ENCODE data around the gene CIDEB. TPM values are rescaled to one million over a fixed set of nuclear protein-coding genes. Genes with fewer than 3 reads are reported as not detected.
"Not testable (repeated sequence)": the region's sequence is repeated elsewhere in the genome, so short reads cannot be mapped to it uniquely, and the experiment has no call there.

CIDEB gene
- polyA plus RNA-seq (2013, experiment 1 of 4) = not detected
- polyA plus RNA-seq (2013, experiment 2 of 4) = not detected
- polyA plus RNA-seq (2013, experiment 3 of 4) = not detected
- not detected for polyA plus RNA-seq (2013, experiment 4 of 4)

DNA sequence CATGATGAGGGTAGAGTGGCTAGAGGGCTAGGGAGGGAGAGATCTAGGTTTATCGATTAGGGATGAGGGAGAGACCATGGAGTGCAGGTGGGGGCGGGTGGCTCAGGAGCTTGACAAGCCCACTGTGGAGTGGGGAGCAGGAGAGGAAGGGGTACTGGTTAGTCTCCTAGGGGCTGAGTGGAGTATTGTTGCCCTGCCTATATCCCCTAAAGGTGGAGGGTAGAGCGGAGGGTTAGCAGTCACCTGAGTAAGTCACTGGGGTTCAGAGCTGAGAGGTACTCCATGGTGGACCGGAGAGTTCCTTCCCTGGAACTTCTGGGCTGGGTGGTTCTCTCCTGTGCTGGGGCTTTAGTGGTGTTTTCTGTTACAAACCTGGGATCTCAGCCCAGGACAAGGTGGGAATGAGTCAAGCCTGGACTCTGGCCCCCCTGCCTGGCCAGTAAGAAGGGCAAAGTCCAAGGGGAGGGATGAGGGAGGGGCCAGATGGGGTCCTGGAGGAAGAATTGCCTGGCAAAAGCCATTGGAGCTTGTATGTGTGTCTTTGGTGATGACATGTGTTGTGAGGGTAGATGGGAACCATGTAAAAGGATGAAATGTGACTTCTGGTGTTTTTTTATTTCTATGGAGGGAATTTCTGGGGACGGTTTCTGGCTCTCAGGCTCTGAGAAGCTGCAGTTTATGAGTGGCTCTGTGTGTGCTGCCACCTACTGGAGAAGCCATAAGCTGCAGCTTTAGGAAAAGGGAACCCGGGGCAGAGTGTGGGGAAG lies at the start of gene CIDEB:
CIDEB (minus strand) TSS at position 403 of the 767 bp plus-strand sequence; CDS start at position 284, 119 bp downstream.
- no peak within 1 kb of the TSS for H3K4me3 ChIP-seq (ENCODE audit: insufficient read depth, low read depth, low read length)

GRCh38 chr14:24356208-24356607 lies 48.4 kb upstream of the CIDEB start:
- Histone ChIP-seq H3K27me3 (ENCODE audit: control insufficient read depth, insufficient read depth, low read length, poor library complexity, severe bottlenecking) (peaks cover 27% of the 10 kb centered on the region), H3K9me3 (ENCODE audit: control insufficient read depth, low read length) (no peaks in the 10 kb centered on the region), H3K4me3 (ENCODE audit: insufficient read depth, low read depth, low read length) (no peak overlapping the region), H3K36me3 (ENCODE audit: control insufficient read depth, insufficient read depth, low read length) (no peaks in the 10 kb centered on the region), H3K4me1 (ENCODE audit: control insufficient read depth, insufficient read depth, low read length) (no peaks in the 10 kb centered on the region), H3K27ac (ENCODE audit: insufficient read depth, low read depth, low read length, poor library complexity, severe bottlenecking) (no peak overlapping the region)
- 73 to 88% methylated on average over 4 of the region's 4 CpGs for WGBS, 2 experiments

More for the DNA sequence above, at the start of gene CIDEB:
- H3K27ac ChIP-seq (ENCODE audit: insufficient read depth, low read depth, low read length, poor library complexity, severe bottlenecking) = no peak within 1 kb of the TSS
- H3K36me3 ChIP-seq (ENCODE audit: control insufficient read depth, insufficient read depth, low read length) = peaks cover 32% of the 10 kb centered on the region
- no peaks in the 10 kb centered on the region for H3K9me3 ChIP-seq (ENCODE audit: control insufficient read depth, low read length)
- no peaks in the 10 kb centered on the region for H3K4me1 ChIP-seq (ENCODE audit: control insufficient read depth, insufficient read depth, low read length)
- WGBS, 2 experiments = 71 to 73% methylated on average over 6 of the region's 6 CpGs
- no peaks in the 10 kb centered on the region for H3K27me3 ChIP-seq (ENCODE audit: control insufficient read depth, insufficient read depth, low read length, poor library complexity, severe bottlenecking)

DNA sequence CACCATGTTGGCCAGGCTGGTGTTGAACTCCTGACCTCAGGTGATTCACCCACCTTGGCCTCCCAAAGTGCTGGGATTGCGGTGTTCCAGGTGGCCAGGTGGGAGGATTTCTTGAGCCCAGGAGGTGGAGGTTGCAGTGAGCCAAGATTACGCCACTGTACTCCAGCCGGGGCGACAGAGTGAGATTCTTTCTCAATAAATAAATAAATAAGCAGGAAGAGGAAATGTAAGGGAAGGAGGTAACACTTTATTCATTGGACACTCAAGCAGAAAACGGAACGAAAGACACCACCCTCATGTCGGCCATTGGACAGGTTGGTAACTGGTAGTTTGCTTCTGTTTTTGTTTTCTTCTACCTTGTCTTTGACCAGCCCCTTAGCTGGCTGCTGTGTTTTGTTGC lies 47.2 kb upstream of the CIDEB start:
- Histone ChIP-seq H3K27me3 (ENCODE audit: control insufficient read depth, insufficient read depth, low read length, poor library complexity, severe bottlenecking) (peaks cover 31% of the 10 kb centered on the region), H3K4me3 (ENCODE audit: insufficient read depth, low read depth, low read length) (no peak overlapping the region), H3K27ac (ENCODE audit: insufficient read depth, low read depth, low read length, poor library complexity, severe bottlenecking) (no peak overlapping the region), H3K9me3 (ENCODE audit: control insufficient read depth, low read length) (no peaks in the 10 kb centered on the region), H3K4me1 (ENCODE audit: control insufficient read depth, insufficient read depth, low read length) (no peaks in the 10 kb centered on the region), H3K36me3 (ENCODE audit: control insufficient read depth, insufficient read depth, low read length) (no peaks in the 10 kb centered on the region)
- 88 to 94% methylated on average over 7 of the region's 7 CpGs for WGBS, 2 experiments

DNA sequence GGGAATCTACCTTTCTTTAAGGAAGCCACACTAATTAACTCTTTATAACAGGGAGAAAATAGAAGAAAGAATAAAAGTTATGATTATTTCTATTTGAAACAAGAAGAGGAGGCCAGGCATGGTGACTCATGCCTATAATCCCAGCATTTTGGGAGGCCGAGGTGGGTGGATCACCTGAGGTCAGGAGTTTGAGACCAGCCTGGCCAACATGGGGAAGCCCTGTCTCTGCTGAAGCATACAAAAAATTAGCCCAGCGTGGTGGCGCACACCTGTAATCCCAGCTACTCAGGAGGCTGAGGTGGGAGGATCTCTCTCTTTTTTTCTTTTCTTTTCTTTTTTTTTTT lies 46.7 kb upstream of the CIDEB start:
- H3K27ac ChIP-seq (ENCODE audit: insufficient read depth, low read depth, low read length, poor library complexity, severe bottlenecking) = not testable (repeated sequence)
- 79 to 92% methylated on average over 2 to 3 of the region's 3 CpGs for WGBS, 2 experiments
- H3K27me3 ChIP-seq (ENCODE audit: control insufficient read depth, insufficient read depth, low read length, poor library complexity, severe bottlenecking) = peaks cover 37% of the 10 kb centered on the region

GRCh38 chr14:24353559-24354481 lies 46.0 kb upstream of the CIDEB start:
- Histone ChIP-seq H3K4me1 (ENCODE audit: control insufficient read depth, insufficient read depth, low read length) (no peaks in the 10 kb centered on the region), H3K9me3 (ENCODE audit: control insufficient read depth, low read length) (no peaks in the 10 kb centered on the region), H3K4me3 (ENCODE audit: insufficient read depth, low read depth, low read length) (no peak overlapping the region), H3K27ac (ENCODE audit: insufficient read depth, low read depth, low read length, poor library complexity, severe bottlenecking) (no peak overlapping the region), H3K36me3 (ENCODE audit: control insufficient read depth, insufficient read depth, low read length) (no peaks in the 10 kb centered on the region), H3K27me3 (ENCODE audit: control insufficient read depth, insufficient read depth, low read length, poor library complexity, severe bottlenecking) (peaks cover 40% of the 10 kb centered on the region)
- WGBS, 2 experiments = 91 to 94% methylated on average over 3 of the region's 5 CpGs

More for the DNA sequence above, 46.7 kb upstream of the CIDEB start:
- H3K4me3 ChIP-seq (ENCODE audit: insufficient read depth, low read depth, low read length); H3K36me3 ChIP-seq (ENCODE audit: control insufficient read depth, insufficient read depth, low read length); H3K9me3 ChIP-seq (ENCODE audit: control insufficient read depth, low read length); H3K4me1 ChIP-seq (ENCODE audit: control insufficient read depth, insufficient read depth, low read length): not testable (repeated sequence)

DNA sequence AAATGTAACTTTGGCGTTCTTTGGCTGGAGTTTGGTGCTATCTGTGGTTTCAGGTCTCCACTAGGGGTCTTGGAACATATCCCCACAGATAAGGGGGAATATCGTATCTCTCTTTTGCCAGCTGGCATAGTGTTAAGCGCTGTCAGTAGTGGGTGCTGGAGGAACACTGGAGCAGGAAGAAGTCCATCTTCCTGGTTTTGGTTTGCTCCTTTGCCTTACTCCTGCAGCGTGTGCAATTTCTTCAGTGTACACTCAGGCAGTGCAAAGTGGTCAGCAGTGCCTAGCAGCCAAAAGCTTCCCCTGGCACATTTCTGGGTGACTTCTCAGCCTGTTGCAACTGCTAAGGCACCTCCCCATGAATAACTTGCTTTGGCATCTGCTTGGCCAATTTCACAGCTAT lies 43.7 kb upstream of the CIDEB start:
- Histone ChIP-seq H3K36me3 (ENCODE audit: control insufficient read depth, insufficient read depth, low read length) (no peaks in the 10 kb centered on the region), H3K27me3 (ENCODE audit: control insufficient read depth, insufficient read depth, low read length, poor library complexity, severe bottlenecking) (peaks cover 40% of the 10 kb centered on the region), H3K9me3 (ENCODE audit: control insufficient read depth, low read length) (no peaks in the 10 kb centered on the region), H3K4me1 (ENCODE audit: control insufficient read depth, insufficient read depth, low read length) (no peaks in the 10 kb centered on the region), H3K4me3 (ENCODE audit: insufficient read depth, low read depth, low read length) (no peak overlapping the region), H3K27ac (ENCODE audit: insufficient read depth, low read depth, low read length, poor library complexity, severe bottlenecking) (no peak overlapping the region)
- 35 to 37% methylated on average over 4 of the region's 4 CpGs for WGBS, 2 experiments

DNA sequence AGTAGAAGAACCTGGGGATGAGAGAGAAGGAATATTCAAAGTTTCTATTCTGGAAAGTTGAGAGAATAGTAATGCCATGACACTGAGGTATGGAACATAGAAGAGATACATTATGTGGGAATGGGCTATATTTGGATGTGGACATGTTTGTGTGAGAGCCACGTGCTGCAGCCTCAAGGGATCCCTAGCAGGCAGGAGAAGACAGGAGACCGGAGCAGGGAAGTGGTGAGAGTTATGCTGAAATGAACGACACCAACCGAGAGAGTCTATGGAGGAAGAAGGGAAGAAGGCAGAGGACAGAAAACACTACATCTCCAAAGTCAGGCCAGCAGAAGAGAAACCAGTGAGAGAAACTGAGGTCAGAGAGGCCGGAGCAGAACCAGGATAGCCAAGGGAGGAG lies 42.0 kb upstream of the CIDEB start:
- peaks cover 44% of the 10 kb centered on the region for H3K27me3 ChIP-seq (ENCODE audit: control insufficient read depth, insufficient read depth, low read length, poor library complexity, severe bottlenecking)
- H3K27ac ChIP-seq (ENCODE audit: insufficient read depth, low read depth, low read length, poor library complexity, severe bottlenecking) = no peak overlapping the region
- WGBS, 2 experiments = 76 to 80% methylated on average over 5 of the region's 5 CpGs
- H3K9me3 ChIP-seq (ENCODE audit: control insufficient read depth, low read length) = no peaks in the 10 kb centered on the region
- no peak overlapping the region for H3K4me3 ChIP-seq (ENCODE audit: insufficient read depth, low read depth, low read length)
- no peaks in the 10 kb centered on the region for H3K4me1 ChIP-seq (ENCODE audit: control insufficient read depth, insufficient read depth, low read length)
- H3K36me3 ChIP-seq (ENCODE audit: control insufficient read depth, insufficient read depth, low read length) = no peaks in the 10 kb centered on the region

DNA sequence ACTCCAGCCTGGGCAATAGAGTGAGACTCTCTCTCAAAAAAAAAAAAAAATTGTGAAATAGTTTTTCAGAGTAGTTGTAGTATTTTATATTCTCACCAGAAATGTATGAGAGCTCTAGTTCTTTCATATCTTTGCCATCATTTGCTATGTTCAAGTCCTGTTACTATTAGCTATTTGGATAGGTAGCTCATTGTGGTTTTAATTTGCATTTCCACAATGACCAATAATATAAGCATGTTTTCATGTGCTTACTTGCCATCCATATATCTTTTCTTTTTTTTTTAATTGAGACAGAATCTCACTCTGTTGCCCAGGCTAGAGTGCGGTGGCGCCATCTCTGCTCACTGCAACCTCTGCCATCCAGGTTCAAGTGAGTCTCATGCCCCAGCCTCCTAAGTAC lies 40.4 kb upstream of the CIDEB start:
- 91 to 93% methylated on average over 2 of the region's 2 CpGs for WGBS, 2 experiments

DNA sequence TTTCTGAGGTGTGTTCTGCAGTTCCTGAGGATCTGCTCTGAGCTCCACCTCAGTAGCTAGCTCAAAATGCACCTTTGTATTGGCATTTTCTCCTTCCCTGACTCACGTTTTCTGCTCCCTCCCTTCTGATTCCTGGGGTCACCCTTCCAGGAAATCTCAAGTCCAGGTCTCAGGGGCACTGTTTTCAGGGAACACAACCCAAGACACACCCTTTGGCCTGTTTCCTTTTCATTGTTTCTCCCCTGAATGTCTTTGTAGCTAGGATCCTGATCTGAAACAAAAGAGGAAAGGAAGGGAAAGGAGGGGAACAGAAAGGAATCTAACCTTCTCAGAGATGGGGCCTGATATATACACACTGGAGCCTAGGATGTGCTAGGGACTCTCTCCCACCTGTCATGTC lies 39.4 kb upstream of the CIDEB start:
- Histone ChIP-seq H3K4me3 (ENCODE audit: insufficient read depth, low read depth, low read length) (no peak overlapping the region), H3K27me3 (ENCODE audit: control insufficient read depth, insufficient read depth, low read length, poor library complexity, severe bottlenecking) (peaks cover 48% of the 10 kb centered on the region), H3K36me3 (ENCODE audit: control insufficient read depth, insufficient read depth, low read length) (no peaks in the 10 kb centered on the region), H3K4me1 (ENCODE audit: control insufficient read depth, insufficient read depth, low read length) (no peaks in the 10 kb centered on the region), H3K27ac (ENCODE audit: insufficient read depth, low read depth, low read length, poor library complexity, severe bottlenecking) (no peak overlapping the region), H3K9me3 (ENCODE audit: control insufficient read depth, low read length) (no peaks in the 10 kb centered on the region)
- WGBS, 2 experiments = 47 to 50% methylated on average over 1 of the region's 1 CpG

More for the DNA sequence above, 40.4 kb upstream of the CIDEB start:
- peaks cover 51% of the 10 kb centered on the region for H3K27me3 ChIP-seq (ENCODE audit: control insufficient read depth, insufficient read depth, low read length, poor library complexity, severe bottlenecking)
- no peaks in the 10 kb centered on the region for H3K4me1 ChIP-seq (ENCODE audit: control insufficient read depth, insufficient read depth, low read length)
- H3K27ac ChIP-seq (ENCODE audit: insufficient read depth, low read depth, low read length, poor library complexity, severe bottlenecking) = no peak overlapping the region
- H3K9me3 ChIP-seq (ENCODE audit: control insufficient read depth, low read length) = no peaks in the 10 kb centered on the region
- no peak overlapping the region for H3K4me3 ChIP-seq (ENCODE audit: insufficient read depth, low read depth, low read length)
- H3K36me3 ChIP-seq (ENCODE audit: control insufficient read depth, insufficient read depth, low read length) = no peaks in the 10 kb centered on the region
